Stimulated activated CD8-positive, alpha-beta memory T cell treated with anti-CD3 and anti-CD28 coated beads, Interleukin-15, amount 100 ng/mL, for 1 hour (primary cell): ENCODE data around the gene PROX2.

Experiments
- DNase-seq: peaks from one replicate; pipeline ENCODE4 v3.0.0-alpha.2; 2020; ENCODE audit warnings: low read depth

The PROX2 gene

GRCh38 chr14:74843653-74844052, 32.3 kb downstream of the PROX2 start:
- no peak for DNase-seq

- no peak for DNase-seq
Observed at GRCh38 chr14:74841230-74842207, 34.4 kb downstream of the PROX2 start.

DNA sequence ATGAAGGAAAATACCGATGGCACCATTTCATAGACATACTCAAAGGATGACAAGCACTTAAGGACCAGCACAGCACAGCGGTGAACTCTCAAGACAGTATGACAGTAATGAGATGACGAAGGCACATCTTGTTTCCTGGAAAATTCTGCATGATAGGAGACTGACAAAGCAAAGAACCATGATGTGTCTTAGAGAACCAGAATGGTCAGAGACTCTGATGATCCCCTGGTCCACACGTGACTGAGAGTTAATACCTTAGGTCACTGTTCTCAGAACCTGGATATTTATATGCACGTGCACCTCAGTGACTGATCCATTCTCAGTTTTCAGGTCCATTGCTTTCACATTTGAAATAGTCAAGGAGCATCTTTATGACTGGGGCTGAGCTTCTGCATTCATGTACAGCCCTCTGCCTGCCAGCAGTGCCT, 35.3 kb downstream of the PROX2 start:
- DNase-seq = no peak

DNA sequence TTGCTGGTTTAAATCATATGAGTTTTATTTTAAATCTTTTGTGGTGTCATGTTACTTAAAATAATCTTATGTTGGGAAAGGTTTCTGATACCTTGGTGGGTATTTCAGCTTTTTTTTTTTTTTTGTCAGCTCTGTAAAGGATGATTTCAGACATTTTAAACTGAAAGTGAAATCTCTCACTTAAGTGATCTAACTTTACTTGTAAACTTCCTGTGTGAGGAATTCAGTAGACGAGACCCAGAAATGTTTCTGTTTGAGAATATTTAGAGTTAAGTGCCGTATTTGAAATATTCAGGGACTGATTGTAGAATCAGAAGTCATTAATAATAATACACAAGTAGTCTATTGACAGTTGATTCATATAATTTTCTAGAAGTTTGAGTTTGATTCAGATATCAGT, 37.8 kb downstream of the PROX2 start:
- DNase-seq = no peak

- no peak for DNase-seq
Observed at GRCh38 chr14:74836251-74836960, 39.5 kb downstream of the PROX2 start.

- DNase-seq = no peak
Observed at GRCh38 chr14:74835645-74836250, 40.2 kb downstream of the PROX2 start.

DNA sequence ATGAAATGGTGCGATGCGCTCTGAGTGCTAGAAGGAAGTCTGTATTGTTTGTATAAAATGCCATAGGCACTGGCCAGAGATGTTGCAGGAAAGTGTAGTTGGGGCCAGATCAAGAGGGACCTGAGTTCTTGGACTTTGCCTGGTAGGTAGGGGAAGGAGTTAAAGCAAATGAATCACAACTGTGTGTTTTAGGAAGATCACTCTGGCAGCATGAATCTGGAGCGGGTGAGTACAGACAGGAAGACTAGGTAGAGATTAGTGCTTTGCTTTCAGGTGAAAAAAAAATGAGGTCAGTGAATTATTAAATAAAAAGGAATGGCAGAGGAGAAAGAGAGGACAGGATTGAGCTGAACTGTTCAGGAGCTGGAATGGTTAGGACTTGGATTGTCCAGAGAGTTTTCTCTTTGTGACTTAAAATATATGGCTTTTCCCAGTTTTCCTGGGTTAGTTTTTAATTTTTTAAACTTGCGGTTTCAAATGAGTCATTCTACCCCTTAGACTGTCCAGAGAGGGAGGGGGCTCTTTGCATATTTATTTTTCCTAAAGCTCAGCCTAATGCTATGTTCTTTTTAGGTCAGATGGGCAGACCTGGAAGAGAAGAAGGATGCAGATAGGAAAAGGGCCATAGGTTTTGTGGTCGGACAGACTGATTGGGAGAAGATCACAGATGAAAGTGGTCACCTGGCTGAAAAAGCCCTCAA, 41.1 kb downstream of the PROX2 start:
- DNase-seq = no peak

DNA sequence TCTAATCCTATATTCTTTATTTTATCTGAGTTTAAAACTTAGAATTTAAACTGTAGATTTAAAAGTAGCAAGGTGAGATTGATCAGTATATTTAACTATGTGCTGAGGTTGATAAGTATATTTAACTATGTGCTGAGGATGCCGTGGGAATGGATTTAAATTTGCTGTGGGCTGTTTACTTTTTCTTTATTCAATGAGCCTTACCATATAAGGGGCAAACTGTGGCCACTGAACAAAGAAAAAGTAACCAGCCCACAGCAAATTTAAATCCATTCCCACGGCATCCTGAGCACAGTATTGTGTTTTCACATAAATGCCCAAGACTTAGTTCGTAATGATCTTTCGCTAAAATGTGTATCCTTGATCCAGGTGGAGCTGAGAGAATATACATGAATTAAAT, 43.1 kb downstream of the PROX2 start:
- DNase-seq = no peak

DNA sequence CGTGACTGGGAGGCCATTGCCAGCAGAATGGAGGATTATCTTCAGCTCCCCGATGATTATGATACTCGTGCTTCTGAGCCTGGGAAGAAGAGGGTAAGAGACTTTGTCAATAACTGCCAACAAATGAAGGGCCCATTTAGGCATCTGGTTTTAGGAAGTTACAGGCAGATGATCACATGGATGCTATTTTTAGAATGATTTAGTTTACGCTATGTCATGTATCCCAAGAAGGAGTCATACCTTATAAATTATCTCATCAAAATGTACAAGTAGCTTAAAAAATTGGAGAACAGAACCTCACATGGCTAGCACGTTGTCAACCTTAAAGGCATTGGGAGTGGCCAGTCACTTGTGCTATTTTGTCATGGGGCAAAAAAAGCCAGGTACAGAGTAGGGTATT, 46.7 kb downstream of the PROX2 start:
- DNase-seq = no peak

- no peak for DNase-seq
Observed at GRCh38 chr14:74826574-74826973, 49.4 kb downstream of the PROX2 start.
